NCI-H2107 (cell line): Measurements from ENCODE around the gene SULF2.
"Not testable (repeated sequence)": the region's sequence is repeated elsewhere in the genome, so short reads cannot be mapped to it uniquely, and the experiment has no call there.

Source experiments
- DNase-seq: peaks from one replicate; lab custom pipeline; 2025; lab: John Stamatoyannopoulos, UW

Gene SULF2

DNA sequence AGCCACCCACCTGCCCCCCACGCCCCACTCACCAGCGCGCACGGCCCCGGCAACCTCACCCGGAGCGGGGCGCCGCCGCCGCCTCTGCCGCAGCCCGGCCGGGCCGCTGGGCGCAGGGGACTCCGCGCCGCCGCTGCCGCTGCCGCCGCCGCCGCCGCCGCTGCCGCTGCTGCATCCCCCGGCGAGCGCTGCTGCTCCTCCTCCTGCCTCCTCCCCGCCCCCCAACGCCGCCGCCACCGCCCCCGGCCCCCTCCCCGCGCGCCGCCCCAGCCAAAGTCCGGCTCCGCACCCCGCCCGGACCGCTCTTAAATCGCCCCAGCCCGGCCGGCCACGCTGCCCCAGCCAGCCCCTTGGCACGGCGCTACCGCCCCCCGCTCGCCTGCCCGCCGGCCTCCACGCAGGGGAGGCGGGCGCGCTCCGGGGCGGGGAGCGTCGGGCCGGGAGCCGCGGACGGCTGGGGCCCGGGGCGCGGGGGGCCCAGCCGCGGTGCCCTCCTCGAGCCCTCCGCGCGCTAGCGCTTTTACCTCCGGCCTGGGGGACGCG lies at the start of gene SULF2:
SULF2 (minus strand) TSS at position 171 of the 543 bp plus-strand sequence. CDS start 28,118 bp downstream, outside the sequence.
- no peak for DNase-seq

- not testable (repeated sequence) for DNase-seq
Observed at GRCh38 chr20:47831675-47832074, 46.4 kb upstream of the SULF2 start.

DNA sequence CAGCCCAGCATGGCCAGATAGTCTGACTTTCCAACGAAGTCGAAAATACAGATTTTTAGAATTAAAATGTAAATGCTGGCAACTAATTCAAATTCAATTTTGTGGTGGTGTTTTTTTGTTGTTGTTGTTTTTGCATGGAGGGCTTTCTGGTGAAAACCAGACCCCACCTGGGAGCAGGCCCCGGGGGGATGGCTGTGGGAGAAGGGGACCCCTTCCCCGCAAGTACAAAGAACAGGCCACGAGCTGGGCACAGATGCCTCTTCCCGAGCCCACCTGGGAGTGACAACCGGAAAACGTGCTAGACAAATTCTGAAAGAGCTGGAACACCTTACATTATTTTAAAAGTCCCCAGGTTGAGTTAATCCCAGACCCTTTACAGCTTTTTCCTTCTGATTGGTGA lies 41.4 kb upstream of the SULF2 start:
- DNase-seq = not testable (repeated sequence)

DNA sequence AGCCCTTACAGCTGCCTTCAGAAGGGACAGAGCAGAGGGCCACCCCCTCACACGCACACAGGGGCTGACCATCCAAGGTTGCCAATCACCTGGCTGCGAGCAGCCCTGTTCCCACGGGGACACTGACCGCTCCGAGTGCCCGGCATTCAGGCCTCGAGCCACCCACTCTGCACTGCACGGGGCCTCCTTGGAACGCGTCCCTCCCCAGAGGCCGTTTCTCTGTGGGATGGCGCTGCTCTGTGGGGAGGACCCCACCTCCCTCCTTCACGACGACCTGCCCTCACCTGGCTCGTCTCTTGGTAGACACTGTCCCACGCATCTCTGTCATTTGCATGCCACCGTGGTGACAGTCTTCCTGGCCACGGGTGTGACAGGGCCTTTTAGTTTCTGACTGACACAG lies 40.7 kb upstream of the SULF2 start:
- DNase-seq = not testable (repeated sequence)

- no peak for DNase-seq
Observed at GRCh38 chr20:47825011-47825762, 39.9 kb upstream of the SULF2 start.

- DNase-seq = not testable (repeated sequence)
Observed at GRCh38 chr20:47823941-47824340, 38.7 kb upstream of the SULF2 start.

- no peak for DNase-seq
Observed at GRCh38 chr20:47821481-47822100, 36.3 kb upstream of the SULF2 start.

DNA sequence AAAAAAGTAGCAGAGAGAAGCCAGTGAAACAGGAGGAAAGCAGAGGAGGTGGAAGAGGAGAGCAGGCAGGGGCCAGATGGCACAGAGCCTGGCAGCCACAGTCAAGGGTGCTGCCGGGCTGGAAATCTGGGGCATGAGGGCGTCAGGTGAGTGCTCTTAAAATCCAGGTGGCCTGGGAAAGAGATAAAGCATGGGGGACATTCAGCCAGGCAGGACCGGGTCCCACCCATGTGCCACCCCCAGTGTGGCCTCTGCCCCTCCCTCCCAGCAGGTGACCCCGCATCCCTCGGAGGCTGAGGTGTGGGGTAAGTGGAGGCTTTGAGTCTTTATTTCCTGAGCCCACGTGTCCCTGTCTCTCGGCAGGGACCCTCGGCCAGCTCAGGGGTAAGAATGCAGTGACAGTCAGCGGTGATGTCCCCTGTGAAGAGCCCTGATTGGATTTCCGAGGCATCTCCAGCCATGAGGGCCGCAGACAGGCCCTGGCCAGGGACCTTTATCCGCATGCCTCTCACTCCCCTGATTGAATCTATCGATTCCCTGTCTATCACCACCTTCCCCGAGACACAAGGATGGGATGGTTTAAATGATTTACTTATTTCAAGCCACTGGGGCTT lies 33.8 kb upstream of the SULF2 start:
- DNase-seq = no peak

- DNase-seq = no peak
Observed at GRCh38 chr20:47818466-47818865, 33.2 kb upstream of the SULF2 start.

DNA sequence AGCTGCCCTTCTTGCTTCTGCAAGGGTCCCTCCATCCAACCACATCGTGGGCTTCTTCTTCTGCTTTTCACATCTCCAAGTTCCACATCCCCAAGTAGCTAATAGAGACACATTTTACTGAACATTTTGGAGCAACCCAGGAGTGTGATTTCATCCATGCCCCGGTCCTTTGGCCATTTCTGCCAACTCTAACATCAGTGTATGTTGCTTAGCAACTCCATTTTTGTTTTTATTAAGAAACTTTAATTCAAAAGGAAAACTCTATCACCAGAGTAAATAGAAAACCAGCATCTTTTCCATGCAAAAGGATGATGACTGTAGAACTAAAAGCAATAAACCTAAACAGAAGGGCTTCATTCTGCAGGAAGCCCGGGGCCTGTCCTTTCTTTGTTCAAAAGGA lies 32.7 kb upstream of the SULF2 start:
- DNase-seq = no peak

DNA sequence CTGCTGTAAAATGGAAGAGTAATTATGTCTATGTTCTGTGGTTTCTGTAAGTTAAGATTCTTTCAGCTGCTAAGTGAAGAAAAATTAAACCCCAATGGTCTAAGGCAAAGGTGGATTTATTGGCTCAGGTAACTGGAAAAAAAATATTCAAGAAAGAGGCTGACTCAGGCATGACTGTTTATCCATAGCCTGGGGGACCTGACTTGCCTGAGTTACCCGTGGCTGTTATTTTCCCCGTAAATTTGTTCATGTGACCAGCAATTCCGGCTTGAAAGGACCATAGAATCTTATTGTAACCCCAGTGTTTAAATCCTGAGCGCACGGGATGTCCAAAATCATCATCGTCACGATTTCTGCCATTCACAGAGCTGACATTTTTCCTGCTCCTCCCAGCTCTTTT lies 32.3 kb upstream of the SULF2 start:
- DNase-seq = no peak

DNA sequence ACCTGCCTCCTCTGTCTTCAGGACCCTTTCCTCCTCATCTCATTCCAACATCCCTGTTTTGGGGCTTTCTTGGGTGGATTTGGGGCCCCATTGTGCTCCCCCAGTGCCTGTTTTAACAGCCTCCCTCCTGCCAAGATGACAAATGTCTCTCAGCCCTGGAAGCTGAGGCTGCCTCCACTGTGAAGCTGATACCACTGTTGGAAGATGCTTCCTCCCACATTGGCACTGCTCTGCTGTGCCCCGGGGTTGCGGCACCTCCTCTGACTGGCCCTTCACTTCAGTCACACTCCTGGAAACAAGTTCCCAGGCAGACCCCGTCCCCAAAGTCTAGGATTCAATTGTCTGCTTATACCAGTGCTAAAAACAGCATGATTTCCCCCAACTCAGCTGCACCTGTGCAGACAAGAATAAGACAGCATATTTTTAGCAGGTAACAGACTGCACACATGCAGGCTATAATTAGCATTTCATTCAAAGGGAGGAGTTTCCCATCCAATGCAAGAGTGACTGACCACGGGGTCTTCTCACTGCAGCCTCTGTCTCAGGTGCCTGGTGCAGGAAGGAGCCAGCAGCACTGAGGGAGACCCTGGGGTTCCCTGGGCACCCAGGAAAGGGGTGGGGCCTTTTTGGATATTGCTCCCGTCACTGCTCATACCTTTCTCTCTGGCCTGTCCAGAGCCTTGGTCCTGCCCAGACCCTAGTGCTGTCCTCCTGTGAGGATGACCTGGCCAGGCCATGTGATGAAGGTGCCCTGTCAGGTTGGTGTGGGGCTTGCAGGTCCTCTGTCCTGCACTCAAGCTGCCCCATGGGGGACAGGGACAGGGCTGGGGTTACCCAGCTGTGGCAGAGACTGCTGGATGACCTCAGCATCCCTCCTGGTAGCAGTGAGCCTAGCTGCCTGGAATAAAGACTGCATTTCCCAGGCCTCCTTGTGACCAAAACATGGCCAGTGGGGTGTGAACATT lies 31.5 kb upstream of the SULF2 start:
- no peak for DNase-seq

- DNase-seq = no peak
Observed at GRCh38 chr20:47815866-47816265, 30.6 kb upstream of the SULF2 start.

DNA sequence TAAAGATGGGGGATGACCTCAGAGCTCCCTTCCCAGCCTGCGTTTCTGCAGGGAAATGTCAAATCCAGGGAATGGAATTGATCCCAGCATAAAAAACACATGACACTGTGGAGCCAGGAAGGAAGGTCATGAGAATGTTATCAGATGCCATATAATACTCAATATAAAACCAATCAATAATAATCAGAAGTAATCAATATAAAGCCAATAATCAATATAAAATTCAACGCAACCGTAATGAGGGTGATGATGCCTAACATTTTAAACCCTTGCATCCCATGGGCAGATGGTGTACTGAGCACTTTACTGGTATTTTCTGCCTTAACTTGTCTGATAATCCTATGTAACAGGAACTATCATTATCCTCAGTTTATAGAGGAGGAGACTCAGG lies 30.1 kb upstream of the SULF2 start:
- DNase-seq = no peak

DNA sequence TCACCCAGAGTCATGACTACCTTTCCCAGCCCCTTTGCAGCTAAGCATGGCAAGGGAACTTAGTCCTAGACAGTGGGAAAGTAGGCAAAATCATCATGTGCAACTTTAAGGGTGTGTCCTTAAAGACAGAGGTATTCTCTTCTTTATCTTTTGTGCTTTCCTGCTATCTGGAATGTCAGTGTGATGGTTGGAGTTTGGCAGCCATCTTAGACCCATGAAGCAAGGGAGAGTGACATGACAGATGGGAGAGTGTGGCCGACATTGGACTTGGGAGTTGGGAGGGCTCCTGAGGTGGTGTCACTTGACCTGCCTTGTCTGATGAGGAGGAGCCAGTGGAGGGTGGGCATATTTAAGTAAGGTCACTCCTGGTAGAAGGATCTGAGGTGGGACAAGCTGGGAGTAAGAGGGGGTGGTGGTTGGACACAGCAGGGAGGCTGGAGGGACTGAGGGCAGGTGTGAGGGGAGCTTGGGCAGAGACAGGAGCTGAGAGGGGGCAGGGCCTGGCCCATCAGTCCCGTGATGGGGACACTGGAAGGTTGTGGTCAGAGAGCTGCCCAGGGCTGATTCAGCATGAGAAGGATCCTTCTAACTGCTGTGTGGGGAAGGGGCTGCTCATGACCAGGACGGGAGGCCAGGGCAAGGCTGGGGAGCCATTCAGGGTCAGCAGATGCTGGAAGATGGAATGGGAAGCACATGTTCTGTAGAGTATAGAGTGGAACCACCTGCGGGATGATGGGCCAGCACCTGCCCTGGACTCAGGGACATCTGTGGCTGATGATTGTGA lies 29.5 kb upstream of the SULF2 start:
- DNase-seq = no peak

DNA sequence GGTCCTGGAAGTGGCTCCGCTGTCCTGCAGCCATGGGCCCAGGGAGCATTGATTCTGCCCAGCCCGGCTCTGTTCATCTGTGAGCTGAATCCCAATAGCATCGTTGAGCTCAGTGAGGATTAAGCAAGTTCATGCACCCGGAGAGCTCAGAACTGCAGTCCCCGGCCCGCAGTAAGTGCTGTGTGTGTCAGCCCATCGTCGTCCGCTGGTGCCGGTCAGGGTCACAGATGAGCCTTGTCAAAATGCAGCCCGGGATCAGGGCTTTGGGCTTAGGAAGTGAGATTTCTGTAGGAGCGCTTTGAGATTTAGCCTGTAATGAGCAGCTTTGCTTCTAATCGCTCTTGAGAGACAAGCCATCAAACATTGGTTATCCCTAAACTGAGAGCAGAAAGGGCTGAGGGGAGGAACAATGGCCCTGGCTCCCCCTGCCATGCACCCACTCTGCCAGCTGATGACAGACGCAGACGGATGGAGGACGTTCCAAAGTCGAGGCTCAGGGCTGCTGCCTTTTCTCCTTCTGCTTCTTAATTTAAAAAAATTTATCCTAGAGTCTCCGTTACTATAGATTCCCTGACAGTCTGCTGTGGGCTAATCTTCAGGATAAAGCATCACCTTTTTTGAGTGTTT lies 25.6 kb upstream of the SULF2 start:
- no peak for DNase-seq

GRCh38 chr20:47810116-47810677 lies 24.9 kb upstream of the SULF2 start:
- DNase-seq = no peak

GRCh38 chr20:47809161-47809960 lies 24.1 kb upstream of the SULF2 start:
- DNase-seq = no peak

GRCh38 chr20:47805951-47806350 lies 20.7 kb upstream of the SULF2 start:
- no peak for DNase-seq
